CD4-positive, alpha-beta T cell treated with Interleukin-17A for 4 hours (primary cell): Measurements from ENCODE around the gene SRRD.

Source experiments
- DNase-seq: peaks from one replicate; pipeline ENCODE4 v3.0.0-alpha.2; 2020; ENCODE audit warnings: mixed read lengths

SRRD gene

DNA sequence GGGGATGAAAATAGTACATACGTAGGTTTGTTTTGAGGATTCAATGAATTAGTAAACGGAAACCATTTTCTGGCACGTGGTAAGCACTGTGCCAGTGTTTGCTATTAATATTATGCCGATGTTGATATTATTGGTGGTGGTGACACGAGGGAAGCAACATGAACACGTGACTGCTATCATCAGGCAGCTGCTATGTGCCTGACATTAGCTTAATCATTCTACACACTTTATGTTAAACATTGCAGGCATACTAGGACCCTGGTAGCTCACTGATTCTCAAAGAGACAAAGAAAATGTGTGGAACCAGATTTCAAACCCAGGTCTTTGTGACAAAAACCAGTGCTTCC, 656 bp downstream of the SRRD start:
- no peak for DNase-seq

DNA sequence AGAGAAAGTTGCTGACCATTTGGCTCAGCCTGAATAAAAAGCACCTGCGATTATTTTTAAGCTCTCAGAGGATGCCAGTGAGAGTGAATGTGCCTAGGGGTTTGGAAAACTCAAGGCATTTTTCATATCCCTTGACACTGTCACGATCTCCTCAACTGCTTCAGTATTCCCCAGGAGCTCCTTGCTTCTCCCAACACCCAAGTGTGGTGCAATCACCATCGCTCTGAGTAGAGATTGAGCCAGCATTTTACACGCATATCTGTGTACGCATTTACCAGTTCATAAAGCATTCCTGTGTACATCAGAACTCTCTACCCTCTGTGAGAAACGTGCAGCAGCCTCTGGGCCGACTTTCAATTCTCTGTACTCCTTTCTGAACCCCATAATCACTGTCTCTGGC, 1.3 kb downstream of the SRRD start:
- no peak for DNase-seq

DNA sequence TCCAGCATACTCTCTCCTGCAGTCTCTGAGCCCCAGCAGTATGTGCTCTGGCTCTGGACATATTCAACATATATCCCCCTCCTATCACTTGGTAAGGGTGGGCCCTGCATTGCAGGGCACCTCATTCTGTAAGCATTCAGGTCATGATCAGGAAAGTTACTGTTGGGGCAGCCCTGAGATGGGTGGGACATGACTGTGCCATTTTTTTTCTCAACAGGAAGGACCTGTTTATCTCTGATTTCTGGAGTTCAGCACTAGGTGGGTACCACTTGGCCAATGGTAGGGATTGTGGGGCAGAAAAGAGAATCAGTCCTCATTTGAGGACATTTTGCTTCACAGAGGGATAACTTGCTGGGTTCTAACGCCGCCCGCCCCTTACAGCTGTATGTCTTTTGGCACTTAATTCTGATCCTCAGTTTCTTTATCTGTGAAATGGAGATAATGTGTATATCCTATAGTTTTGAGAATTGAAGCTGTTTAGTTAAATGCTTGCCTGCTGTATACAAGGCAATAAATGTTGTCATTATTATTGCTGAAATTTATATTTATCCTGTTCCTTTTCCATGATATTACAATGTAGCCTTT, 2.2 kb downstream of the SRRD start:
- DNase-seq: no peak

DNA sequence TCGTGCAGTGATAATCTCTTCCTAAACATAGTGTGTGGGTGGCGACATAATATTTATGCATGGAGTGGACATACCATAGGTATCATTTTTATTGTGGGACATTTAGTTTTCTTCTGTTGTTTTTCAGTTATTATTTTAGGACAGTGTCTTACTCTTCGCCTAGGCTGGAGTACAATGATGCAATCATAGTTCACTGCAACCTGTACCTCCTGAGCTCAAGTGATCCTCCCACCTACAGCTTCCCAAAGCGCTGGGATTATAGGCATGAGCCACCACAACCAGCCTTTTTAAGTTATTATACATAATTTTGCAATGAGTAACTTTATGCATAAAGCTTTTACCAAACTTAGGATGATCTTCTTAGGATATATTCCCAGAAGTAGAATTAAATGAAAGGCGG, 2.7 kb downstream of the SRRD start:
- DNase-seq: no peak

DNA sequence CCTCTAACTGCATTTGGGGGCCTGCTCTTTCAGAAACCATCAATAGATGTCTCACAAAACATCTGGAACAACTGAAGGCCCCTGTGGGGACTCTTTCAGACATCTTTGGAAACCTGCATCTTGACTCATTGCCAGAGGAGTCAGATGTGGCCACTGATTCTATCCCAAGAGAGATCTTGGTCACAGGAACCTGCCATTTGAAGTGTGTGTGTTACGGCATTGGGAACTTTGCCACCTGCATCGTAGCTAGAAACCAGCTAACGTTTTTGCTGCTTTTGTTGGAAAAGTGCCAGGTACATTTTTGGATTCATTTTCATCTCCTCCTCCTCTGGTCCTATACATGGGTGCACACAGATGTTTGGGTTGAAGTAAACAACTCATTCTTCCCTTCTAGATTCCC, 4.3 kb downstream of the SRRD start:
- DNase-seq: no peak

DNA sequence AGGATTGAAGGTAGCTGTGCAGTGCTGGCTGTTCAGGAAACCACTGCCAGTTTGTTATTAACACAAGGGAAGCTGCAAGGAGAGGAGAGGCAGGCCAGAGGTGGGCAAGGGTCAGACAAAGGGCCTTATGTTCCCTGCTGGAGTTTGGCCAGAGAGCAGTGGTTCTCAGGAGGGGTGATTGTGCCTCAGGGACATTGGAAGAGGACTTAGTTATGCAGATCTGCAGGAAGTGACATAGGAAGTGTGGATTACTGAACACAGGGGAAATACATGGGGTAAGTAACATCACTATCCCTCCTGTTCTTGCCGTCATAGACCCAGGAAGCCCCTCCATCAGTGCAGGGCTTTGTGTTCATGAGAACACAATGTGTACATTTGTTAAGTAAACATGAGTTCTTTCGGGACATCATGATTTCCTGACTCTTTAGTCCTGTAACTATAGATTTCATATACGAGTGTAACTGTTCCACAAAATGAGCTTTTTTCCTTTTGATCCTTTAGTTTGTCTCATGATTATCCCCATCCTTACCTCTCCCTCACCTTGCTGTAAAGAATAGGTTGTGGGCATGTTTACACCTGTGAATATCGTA, 5.9 kb downstream of the SRRD start:
- DNase-seq: no peak

DNA sequence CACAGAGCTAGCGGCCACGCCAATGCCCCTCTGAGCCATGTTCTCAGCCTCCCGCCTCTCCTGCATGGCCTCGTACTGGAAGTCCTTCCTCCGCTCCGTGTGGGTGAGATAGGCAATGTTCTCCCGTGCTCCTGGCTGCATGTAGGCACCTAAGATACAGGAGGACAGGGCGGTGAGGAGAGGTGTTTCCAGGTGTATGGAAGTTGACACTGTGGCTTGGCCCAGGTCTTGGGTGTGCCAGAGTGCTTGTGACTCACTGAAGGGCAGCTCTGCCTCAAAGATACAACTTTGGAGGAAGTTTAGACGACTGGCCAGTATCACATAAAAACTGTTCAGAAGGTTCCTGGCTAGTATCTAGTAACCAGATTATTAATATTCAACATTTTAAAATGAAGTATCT, 8.5 kb downstream of the SRRD start:
- DNase-seq: no peak

DNA sequence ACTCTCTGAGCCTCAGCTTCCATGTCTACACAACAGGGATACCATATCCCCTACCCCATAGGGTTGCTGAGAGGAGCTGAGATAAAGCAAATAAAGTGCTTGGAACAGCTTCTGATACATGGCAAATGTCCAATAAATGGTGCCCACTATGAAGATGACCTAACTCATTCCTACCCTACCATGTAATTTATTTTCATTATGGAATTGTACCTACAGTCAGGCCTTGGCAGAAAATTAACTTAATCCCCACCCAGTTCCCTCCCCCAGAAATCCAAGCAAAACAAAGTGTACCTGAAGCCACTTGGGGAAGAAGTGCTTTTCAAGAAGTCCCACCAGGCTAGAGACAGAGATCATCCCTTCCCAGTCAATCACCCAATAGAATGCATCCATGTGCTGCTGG, 10.8 kb downstream of the SRRD start:
- no peak for DNase-seq

DNA sequence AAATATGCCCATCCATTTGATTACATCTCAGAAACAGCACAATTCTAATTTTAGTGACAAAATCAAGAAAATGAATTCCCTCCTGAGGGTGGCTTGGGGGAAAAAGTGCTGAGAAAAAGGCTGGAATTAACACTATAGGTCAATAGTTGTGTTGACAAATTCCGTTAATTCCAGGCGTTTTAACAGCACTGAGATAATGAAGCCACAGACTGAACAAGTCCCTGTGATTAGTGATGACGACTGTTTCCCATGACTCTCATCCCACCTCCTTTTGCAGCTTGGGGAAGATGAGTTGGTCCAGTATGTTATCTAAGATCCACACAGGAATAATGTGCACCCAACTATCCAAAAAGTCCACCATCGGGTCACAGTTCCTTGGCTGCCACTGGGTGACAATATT, 12.8 kb downstream of the SRRD start:
- DNase-seq: no peak

DNA sequence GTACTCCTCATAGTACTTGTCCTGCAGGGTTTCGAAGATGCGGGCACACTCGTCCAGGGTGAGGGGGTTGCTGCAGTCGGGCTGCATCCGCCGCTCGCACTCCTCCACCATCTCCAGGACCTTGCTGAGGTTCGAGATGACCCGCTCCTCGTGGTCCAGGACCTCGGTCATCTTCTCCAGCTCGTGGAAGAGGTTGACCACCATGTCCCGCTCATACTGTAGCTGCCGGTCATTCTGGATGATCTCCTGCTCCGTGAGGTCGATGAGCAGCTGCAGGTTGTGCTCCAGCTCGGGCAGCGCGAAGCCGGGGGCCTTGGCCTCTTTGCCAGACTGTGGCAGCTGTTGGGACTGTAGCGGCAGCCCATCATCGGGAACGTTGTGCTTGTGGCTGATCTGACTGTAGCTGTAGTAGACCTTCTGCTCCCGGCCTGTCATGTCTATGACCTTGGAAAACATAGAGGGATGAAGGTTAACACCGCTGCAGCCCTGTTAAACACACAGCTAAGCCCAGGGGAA, 15.6 kb downstream of the SRRD start:
- DNase-seq: no peak

DNA sequence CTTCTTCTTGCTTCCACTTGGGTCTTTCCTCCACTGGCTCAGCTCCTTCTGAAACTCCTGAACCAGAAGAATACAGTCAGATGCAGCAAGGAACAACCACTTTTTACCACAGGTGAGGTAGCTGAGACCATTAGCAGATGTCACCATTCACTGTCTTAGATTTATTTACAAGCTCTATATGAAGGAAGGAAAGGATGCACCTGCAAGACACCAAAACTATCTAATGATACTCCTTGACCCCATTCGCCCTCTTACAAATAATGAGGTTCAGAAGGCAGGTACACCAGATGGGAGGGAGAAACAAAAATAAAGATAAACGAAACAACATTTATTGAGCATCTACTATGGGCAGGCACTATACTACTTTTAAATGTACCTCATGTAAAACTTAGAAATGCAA, 18.3 kb downstream of the SRRD start:
- no peak for DNase-seq

DNA sequence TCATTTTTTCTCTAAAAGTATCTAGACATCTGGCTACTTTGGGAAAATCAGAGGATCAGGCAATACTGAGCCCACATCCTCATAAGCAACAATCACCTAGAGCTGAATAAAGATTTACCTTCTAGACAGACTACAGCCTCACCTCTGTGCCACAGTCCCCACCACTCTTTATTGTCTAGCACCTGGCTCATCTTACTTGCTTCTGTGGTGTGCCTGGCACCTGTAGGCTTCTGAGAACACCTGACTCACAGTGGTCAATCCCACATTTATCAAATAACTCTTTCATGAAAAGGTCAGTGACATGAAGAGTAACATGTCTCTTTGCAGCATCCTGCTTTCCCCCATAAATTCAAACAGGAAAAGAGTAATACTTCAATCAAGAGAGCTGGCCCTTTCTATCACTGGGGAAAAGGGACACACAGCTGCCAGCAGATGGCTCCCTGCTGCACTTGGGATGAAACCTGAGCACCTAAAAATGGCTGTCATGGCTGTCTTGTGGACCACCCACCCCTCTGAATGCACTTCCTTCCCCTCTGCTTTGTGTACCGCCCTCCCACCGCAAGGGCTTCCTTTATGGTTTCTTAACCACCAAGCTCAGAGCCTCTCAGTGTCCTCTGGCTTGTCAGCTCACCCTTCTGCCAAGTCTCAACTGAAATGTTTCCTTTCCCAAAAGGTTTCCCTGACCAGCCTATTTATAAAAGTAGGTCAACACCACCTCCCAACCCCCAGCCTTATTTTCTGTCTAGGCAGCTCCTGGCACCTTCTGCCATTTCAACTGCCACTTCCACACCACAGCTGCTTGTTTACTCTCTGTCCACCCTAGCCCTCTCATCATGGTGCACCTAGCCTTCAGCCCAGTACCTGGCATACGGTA, 19.2 kb downstream of the SRRD start:
- peak; percentile 63 for DNase-seq

DNA sequence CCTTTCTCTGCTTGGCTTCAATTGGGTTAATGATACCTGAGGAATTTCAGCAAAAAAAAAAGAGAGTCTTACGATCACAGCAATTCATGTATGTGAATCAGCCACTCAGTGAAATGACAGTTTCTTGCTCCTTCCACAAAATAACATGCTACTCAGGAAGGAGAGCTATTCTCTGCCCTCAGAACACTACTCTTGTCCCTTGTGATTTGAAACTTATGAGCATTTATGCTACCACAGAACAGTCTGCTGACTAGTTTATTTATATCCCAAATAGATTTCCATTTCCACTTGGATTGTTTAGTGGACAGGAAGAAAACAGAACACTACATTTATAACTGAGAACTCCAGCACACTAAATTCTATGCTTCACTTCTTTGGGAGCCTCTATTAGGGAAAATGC, 20.1 kb downstream of the SRRD start:
- no peak for DNase-seq

DNA sequence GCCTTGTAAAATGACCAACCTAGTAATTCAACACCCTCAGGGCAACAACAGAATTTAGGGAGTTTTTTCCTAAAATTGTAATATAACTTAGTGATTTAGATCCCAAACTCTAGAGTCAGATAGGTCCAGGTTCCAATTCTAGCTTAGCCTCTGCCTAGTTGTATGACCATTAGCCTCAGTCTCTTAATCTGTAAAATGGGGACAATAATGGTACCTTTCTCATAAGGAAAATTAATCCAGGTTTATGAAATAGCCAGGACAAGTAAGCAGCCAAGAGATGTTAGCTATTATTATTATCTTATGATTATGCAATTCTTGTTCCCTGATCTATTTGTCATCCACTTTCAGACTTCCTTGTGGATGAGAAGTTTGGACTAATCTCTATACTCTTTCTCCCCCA, 24.5 kb downstream of the SRRD start:
- no peak for DNase-seq

DNA sequence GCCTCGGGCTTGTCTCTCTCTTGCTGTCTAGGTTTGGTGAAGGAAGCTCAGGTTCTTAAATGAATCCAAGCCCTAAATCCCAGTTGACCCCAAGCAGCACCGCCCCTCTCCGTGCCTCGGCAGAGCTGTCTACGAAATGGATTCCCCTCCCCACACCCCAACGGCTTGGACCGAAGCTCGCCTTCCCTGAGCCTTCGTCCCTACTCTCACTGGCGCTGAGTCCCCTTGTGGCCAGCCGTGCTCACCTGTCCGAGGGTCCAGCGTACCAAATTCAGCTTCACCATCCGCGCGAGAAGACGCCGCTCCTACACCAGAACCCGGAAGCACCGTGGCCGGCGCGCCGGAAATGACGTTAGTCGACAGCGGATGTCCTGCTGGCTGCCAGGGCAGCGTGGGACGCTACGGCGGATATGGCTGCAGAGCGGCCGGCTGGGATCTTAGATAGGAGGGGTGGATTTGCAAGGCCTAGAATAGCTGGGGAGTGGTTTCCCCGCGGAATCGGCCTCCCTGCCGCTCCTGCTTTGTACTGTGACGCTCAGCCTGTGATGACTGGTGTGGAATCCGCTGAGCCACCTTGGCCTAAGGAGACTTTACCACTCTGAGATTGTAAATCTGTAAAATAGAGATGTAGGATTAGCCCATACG, 28.6 kb downstream of the SRRD start, which contains the start of gene TFIP11:
TFIP11 (minus strand) TSS at position 325 of the 645 bp plus-strand sequence. CDS start 2,201 bp downstream, outside the sequence.
- peak; percentile 92 for DNase-seq

DNA sequence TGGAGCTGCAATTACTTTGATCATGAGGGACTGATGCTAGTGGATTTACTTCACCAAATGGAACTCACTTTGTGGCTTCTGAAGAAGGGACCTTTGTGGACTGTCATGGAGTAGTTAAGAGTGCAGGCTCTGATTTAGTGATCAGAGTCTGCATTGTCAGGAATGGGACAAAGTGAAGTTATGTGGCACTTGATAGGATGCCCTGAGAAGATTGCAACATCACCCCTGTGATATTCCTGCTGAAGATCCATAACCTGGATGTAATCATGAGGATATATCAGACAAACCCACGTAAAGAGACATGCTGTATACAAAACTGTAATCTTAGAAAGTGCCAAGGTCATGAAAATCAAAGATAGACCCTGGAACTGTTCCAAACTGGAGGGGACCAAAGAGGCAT, 30.2 kb downstream of the SRRD start:
- DNase-seq: no peak

DNA sequence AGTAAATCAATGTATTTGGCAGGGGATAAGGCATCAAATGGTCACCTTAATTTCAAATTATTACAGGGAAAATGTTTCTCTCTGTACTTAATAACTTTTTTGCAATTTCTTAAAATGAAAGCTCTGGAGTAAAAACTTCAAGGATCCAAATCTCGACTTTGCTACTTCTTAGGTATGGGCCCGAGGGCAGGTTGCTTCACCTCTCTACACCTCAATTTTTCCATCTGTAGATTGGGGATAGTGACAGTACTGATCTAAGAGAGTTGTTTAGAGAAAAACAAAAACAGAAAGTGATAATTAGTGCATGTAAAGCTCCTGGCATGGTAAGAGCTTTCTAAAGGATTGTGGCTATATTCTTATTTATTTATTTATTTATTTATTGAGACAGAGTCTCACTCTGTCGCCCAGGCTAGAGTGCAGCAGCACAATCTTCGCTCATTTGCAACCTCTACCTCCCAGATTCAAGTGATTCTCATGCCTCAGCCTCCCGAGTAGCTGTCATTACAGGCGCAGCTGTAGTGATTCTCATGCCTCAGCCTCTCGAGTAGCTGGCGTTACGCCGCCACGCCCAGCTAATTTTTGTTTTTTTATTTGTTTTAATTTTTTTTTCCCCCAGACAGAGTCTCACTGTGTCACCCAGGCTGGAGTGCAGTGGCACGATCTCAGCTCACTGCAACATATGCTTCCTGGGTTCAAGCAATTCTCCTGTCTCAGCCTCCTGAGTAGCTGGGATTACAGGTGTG, 30.9 kb downstream of the SRRD start:
- DNase-seq: no peak

DNA sequence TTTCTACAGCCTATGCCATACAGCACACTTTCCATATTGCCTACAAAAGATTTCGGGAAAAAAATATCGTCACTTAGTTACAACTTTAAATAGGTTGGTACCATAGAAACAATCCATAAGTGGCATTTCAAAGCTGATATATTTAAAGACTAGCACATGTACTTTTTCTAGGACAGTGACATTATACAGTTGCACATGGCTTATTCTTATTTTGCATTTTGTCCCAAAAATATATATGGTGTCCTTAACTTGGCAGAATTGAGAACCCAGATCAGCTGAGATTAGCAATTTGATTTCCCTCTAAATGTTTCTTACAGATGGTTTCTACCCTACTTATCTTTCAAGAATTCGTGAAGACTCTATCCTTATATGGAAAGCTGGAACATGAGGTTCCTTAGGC, 32.3 kb downstream of the SRRD start:
- DNase-seq: no peak

DNA sequence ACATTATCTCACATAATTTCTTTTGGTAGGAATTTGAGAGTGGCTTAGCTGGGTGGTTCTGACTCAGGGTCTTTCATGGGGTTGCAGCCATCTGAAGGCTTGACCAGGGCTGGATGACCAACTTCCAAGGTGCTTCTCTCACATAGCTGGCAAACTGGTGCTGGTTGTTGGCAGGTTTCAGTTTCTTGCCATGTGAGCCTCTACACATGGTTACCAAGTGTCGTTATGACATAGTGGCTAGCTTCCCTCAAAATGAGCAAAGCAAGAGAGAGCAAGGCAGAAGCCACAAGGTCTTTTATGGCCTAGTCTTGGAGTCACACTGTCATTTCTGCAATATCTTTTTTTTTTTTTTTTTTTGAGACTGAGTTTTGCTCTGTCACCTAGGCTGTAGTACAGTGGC, 32.8 kb downstream of the SRRD start:
- DNase-seq: no peak

DNA sequence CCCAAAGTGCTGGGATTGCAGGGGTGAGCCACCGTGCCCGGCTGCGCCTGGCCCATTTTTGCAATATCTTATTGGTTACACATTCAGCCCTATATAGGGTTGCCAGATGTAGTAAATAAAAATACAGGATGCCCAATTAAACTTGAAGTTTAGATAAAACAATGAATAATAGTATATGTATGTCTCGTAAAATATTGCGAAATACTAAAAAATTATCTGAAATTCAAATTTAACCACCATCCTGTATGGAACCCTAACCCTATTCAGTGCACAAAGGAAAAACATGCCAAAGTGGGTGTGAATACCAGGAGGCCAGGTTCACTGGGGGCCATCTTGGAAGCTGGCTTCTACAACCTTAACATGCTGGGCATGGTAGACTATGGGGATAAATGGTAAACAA, 33.8 kb downstream of the SRRD start:
- no peak for DNase-seq

DNA sequence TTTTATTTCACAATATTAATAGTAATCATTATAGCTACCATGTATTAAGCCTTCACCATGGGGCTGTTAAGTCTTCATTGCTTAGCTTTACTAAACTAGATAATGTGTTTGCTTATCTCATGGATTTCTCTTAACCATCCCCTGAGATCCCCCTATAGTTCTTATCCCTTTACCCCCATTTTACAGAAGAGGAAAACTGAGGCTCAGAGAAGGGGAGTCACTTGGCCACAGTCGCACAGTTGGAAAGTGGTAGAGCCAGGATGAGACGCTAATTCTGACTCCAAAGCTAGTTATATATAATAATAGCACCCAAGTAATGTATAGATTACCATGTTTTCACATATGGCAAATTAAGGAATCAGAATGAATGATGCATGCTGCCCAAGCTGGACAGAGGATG, 38.3 kb downstream of the SRRD start:
- DNase-seq: no peak

DNA sequence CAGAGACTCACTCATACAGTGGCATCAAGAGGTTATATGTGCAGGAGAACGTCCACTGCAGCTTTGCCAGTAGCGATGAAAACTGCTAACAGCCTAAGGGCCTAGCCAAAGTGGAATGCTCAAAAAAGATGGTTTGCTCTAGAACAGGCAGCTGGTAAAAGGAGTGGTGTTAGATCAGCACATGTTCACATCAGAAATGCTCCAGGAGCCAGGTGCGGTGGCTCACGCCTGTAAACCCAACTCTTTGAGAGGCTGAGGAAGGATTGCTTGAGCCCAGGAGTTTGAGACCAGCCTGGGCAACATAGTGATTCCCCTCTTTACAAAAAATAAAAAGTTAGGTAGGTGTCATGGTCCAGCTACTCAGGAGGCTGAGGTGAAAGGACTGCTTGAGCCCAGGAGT, 38.9 kb downstream of the SRRD start:
- no peak for DNase-seq

DNA sequence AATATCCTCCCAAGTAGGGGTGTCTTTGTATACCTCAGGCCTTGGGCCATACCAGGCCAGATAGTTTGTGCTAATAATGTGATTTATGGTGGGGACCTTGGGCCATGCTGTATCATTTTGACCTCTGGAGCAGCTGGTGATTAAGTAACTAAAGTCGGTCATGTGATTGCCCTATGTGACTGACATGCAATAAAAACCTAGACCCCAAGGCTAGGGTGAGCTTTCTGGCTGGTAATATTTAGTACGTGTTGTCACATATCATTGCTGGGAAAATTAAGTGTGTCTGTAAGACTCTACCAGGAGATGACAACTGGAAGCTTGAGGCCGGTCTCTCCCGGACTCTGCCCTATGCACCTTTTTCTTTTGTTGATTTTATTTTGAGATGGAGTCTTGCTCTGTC, 41.2 kb downstream of the SRRD start:
- no peak for DNase-seq
